UCSD-AML1 (cell line): ENCODE measurements around the gene MRS2.

Experiments used
- DNase-seq: peaks from one replicate; lab custom pipeline; 2025; ENCODE audit not compliant: unreplicated experiment; lab: John Stamatoyannopoulos, UW

Gene MRS2

DNA sequence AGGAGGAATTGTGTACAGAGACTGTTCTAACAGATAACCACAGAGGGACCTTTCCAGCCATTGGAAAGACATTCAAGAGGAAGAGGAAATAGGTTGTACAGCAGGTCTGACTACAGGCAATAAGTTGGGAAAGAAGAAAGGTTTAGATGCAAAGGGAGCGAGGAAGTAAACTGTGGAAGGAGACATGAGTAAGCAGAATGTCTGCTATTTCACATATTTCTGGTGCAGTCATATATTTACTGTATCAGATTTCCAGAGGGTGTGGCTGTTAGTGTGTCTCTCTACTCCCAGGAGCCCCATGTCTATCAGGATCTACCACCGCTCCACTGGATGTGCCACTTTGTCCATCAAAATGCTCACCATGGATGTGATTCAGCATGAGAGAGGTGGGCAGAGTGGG lies 25.9 kb downstream of the MRS2 start:
- DNase-seq: no peak

DNA sequence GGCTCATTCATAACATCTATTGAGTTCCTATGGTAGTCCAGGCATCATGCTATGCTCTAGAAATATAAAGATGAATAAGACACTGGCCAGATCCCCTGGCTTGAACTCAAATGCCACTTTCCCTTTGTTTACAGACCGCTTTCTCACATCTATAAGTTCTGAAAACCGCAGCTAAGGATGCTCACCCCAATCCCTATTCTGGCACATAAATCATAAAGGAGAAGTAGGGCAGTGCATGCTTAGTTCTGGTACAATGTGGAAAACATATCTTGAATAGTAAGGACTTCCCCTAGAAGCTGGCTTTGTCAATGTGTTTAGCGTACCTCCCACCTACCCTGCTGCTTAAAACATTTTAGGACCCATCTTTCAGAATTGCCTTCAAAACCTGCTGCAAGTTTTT lies 26.4 kb downstream of the MRS2 start:
- no peak for DNase-seq

DNA sequence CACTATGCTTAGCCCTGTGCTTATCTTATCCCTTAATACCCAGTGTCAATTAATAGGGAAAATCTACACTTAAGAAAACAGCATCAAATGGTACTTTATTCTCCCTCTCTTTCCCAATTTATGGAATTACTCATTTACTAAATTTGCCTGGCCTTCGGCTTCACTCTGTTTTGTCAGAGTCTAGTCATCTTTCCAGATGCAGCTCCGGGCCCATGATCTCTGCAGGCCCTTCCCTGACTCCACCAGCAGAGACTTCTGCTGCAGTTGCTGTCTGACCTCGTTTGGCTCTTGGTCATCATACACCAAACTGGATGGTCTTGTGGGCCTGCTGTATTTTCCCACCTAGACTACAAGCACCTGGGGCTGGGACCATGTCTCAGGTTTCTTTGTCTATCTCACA lies 27.4 kb downstream of the MRS2 start:
- no peak for DNase-seq

DNA sequence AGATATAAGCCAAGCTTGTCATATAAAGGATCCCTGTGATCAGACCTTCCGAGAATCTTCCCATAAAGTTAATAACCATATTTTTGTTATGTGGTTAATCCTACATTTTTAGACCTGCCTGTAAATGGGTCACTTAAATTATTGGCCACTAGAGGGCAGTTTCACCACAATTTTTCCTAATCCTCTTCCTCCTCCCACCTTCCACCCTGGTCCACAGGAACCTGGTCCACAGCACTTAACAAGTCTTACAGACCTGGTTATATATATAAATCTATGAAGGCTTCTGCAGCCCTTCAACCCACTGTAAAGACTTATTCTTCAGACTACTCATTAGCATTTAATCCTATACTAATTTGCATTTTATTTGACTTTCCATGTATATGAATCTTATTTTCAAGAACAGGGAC lies 28.3 kb downstream of the MRS2 start:
- DNase-seq: no peak

DNA sequence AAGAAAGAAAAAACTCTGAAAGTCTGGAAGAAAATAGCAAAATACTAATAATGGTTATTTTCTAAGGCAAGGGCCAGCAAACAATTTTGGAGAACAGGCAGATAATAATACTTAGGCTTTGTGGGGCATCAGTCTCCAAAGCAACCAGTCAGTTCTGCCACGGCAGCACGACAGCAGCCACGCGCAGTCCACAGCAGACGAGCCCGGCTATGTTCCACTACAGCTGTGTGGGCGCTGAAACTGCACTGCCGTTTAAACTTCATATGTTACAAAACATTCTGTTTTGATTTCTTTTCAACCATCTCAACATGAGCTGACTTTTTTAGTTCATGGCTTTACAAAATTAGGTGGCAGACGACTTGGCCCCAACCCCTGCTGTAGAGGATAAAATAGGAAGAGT lies 29.9 kb downstream of the MRS2 start:
- DNase-seq: no peak

DNA sequence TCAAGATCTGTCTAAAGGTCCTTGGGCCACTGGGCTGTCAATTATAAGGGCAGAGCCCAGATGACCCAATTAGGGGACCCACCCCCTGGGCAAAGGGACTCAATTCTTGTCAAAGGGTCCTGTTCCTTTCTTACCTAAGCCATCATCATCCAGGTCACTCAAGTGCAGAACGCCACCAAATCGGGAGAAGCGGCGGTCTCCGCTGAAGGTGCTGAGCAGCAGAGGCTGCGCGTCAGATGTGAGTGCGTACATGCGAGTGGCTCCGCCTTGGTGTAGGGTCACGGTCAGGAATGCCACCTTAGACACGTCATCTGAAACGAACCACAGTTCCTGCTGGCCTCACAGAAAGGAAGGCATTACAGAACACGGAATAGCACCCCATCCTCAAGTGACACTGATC lies 34.2 kb downstream of the MRS2 start:
- no peak for DNase-seq

DNA sequence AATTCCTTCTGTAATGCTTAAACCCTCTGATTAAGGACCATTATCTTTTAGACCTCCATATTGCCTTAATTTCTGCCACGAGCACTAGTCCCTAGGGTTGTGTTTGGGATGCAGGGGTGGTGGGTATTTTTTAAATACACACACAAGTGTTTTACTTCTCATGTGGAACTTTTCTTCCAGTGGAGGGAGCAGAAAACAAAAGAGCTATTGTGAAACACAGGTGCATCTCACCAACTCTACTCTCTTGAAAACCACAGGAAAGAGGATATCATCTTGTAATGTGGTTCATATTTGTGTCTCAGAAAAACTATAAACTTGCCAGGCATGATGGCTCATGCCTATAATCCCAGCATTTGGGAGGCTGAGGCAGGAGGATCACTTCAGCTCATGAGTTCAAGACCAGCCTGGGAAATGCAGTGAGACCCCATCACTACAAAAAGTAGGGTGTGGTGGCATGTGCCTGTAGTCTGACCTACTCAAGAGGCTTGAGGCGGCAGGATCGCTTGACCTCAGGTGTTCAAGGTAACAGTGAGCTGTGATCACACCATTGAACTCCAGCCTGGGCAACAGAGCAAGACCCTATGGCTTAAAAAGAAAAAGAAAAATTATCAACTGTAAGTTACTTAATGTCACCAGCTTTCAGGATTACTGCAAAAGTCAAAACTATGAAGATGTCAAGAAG lies 37.3 kb downstream of the MRS2 start:
- DNase-seq: no peak

DNA sequence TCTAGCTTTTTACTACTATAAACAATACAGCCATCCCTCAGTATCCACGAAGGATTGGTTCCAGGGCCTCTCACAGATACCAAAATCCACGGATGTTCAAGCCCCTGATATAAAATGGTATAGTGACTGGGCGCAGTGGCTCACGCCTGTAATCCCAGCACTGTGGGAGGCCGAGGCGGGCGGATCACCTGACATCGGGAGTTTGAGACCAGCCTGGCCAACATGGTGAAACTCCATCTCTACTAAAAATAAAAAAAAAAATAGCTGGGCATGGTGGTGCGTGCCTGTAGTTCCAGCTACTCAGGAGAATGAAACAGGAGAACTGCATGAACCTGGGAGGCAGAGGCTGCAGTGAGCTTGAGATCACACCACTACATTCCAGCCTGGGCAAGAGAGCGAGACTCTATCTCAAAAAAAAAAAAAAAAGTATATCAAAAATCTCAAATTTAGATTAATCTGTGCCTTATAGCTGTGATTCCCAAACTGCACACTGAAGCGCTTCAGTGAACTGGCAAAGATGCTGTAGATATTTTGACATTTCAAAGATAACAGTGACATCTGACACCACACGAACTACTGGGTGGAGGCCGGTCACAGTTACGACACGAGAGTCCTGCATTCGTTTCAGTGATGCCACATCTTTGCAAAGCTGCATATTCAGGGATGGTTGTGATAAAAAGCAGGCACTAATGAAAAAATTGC lies 38.3 kb downstream of the MRS2 start:
- DNase-seq: no peak

DNA sequence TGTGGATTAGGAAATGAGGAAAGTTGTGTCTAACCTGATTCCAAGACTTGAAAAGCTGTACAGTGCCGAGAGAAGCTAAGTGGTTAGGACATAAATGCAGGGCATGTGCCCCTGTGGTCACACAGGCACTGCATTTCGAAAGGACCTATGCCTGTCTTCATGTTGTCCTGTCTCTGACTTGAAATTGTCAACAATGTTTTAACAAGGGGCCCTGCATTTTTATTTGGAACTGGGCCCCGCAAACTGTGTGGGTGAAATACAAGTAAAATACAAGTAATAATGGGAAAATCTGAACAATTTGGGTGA lies 38.8 kb downstream of the MRS2 start:
- DNase-seq: no peak

DNA sequence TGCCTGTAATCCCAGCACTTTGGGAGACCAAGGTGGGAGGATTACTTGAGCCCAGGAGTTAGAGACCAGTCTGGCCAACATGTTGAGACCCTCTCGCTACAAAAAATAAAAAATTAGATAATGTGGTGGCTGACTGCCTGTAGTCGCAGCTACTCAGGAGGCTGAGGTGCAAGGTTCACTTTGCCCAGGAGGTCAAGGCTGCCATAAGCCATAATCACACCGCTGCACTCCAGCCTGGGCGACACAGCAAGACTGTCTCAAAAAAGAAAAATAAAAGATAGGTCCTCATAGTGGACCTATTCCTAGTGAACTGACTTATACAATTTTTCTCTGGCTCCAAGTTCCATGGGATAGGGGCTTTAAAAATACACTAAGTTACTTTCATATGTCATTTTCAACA lies 41.9 kb downstream of the MRS2 start:
- DNase-seq: no peak

DNA sequence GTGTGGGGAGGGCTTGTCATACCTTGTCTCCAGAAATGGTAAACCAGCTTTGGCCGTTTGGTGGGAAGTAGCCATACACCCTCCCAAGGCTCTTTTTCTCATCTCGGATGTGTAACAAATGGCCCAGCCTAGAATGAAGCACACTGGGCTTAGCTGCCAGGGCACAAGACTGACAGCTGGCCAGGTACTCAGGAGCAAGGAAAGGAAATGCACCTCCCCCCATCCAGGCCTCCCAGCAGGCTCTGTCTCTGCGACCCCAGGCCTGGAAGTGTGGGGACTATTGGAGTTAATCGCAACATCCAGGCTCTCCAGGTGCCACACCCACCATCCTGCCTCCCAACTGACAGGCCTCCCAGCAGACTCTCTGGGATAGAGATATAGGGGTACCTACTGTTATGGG lies 43.0 kb downstream of the MRS2 start:
- no peak for DNase-seq

DNA sequence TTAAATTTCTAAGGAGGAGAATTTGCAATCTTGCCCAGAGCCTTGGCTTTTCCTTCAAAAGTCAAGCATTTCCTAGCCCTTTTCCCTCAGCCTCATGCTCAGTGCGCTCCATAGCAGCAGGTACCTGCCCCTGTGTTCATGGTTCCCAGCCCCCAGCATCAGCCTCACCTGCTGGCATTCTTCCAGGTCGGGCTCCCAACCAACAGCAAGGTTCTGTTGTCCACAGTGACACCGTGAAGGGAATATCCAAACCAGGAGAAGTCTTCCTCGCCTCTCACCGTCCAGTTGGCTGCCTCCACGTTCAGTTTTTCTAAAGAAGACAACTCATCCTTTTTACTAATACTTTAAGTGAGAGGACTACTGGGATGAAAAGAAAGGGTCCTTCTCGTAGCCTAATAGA lies 43.9 kb downstream of the MRS2 start:
- DNase-seq: no peak

DNA sequence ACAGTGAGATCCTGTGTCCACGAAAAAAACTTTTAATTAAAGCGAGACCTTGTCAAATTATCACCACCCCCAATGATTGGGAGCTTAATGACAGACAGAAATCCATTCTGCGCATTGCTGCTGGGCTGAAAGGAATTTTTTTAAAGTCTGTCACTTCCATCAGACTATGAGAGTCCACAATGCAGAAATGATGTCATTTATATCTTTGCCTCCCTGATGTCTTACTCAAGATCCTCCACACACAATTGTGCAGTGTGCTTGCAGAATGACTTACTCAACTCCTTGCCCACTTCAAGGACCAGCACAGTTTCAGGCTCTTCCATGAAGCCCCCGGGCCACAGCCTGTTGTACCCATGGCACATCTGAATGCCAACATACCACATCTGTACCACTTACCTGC lies 45.7 kb downstream of the MRS2 start:
- no peak for DNase-seq

DNA sequence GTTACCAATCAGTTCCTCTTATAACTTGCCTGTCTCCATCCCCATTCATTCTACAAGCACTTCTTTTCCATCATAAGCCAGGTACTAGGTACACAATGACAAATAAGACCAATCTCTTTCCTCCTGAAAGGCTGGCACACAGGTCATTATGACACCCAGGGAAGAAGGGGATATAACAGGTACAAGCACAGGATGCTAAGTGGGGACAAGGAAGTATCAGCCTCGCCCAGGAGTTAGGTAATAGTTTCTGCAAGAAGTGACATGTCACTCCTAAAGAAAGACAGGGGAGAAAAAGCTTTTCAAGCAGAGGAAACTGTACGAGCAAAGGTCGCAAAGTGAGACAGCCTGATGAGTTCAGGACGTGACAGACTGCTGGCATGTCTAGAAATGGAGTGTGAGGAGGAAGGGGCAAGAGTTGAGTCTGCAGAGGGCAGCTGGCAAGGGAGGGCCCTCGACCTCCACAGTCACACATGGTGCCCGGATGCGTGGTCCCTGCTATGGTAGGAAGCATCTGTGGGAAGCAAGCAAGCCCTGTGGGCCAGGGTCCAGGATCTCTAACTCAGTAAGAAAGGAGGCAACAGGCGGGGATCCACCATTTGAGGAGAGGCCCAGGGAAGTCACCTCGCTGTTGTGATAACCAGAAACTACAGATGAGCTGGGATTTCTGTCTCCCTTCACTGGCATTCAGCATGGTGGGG lies 46.2 kb downstream of the MRS2 start:
- DNase-seq: no peak

DNA sequence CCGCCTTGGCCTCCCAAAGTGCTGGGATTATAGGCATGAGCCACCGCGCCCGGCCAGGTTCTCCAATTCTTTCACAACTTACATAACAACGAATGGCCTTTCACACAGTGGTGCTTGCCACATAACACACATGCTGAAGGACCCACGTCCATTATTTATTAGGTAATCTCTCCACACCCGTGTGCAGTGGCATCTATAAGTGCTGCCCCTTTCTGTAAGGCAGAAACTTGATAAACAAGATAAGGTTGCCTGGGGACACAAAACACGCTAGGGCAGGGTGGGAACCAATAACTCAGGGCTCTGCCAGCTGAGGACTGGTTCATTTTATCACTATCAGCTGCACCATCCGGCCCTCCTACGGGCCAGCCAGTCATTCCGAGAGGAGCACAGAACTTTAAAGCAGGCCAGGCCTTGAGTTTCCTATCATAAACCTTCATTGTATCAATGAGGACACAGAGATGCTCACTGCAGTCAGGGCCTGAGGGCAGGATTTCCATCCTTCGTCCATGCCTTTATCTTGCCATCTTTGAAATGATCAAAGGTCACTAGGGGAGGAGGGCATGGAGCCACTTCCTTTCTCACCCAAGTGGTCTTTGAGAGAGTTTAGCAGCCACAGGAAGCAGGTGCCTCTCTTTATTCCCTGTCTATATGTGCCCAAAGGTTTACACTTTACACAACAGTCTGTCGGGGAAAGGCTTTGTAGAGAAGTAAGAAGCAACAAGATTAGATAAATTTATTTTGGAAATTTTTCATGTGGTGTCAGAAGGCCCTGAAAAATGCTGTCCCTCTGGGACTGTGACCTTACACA lies 49.0 kb downstream of the MRS2 start:
- DNase-seq: no peak

DNA sequence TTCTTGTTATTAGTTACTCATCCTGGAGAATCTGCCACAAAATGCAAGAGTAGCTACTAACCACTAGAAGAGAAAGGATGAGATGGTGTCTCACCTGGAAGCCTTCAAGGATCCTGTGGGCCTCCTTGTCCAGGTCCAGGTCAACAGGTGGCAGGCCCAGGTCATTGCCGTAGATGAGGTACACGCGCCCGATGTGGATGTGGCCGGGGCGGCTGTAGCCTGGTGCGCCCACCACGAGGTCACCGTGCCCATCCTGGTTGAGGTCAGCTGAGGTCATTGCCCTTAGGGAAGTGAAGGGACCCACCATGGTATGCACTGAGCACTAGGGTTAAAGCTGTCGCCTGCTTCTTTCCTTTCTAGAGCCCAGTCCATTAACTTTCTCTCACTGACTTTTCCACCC lies 51.2 kb downstream of the MRS2 start:
- DNase-seq: no peak

DNA sequence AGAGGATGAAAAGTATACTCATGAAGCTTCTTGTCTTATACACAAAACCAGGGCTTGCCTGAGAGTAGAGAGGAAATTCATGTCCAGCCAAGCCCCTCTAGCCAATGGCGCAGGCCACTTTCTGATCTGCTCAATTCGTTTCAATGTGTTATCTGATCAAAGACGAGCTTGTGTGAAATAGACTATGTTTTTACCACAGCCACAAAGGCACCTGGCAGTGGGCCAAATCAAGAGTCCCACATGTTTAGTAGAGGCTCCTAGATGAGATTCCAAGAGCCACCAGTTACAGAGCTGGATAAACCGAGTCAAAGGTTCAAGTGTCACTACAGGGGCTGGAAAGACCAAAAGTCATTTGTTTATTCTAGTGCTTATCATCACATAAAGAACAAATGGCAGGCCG lies 51.7 kb downstream of the MRS2 start:
- DNase-seq: no peak

DNA sequence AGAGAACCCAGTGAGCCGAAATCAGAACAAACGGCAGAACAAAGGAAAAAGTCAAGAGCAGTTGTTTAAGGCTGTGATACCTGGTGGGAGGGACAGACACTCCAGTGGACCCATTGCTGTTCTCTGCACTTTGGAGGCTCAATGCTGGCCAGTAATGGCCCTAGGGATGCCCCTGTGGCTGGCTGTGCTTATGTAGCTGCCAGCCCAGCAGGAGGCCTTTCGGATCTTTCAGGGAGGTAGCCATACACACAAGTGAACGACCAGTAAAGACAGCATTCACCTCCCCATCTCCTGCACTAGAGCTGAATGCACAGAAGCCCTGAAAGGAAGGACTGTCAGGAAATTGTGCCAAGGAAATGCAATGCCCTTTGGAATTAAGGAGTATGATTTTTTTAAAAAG lies 52.3 kb downstream of the MRS2 start:
- DNase-seq: no peak

DNA sequence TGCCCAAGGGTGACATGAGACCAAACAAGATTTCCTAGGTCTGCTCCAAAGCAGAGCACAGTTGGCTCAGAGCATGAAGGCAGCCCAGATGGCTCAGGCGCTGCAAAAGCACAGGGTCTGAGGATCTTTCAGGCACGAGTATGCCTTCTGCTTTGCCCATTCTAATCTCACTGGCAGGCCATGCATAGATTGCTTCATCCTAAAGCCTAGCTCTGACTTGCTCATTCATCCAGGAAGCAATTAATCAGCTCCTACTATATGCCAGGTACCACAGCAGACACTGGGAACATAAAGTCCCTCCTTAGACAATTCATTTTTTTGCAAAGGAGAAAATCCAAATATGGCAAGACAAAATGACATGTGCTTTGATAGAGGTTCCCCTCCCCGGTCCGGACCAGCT lies 55.4 kb downstream of the MRS2 start:
- DNase-seq: no peak

DNA sequence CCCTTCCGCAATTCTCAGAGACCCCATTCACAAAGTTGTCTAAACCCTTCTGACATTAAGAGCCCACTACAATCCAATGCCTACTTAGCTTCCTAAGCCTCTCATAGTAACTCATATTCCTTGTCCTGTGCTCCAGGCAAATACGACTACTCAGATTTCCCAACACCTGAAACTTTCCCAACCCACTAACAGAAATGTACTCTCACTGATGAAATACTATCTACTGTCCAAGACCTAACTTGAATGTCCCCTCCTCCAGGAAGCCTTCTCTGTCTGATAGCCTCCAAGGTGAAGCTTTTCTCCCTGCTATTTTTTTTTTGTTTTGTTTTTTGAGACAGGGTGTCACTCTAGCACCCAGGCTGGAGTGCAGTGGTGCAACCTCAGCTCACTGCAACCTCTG lies 56.2 kb downstream of the MRS2 start:
- DNase-seq: no peak

DNA sequence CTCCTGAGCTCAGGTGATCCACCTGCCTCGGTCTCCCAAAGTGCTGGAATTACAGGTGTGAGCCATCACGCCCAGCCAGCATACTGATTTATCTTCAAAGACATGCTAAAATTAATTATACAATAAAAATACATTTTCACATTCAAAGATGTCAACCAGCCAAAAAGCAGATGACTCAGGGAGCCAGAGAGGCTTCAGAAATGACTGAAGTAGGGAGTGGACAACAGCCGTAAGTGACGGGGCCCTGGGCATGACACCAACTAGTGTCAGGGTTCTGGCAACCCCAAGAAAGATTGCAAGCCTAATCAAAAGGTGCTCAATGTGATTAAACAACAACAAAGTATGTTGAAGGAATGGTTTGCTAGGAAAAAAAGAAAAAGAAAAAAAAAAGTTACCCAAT lies 58.2 kb downstream of the MRS2 start:
- DNase-seq: no peak
